HCT116 (cell line): ENCODE measurements around the gene GLYATL3. TPM values are rescaled to one million over a fixed set of nuclear protein-coding genes. Genes with fewer than 3 reads are reported as not detected.

Source experiments
- ATAC-seq: fragments of 200-7000 bp; cut with Tn5 transposase; 2 replicates; pipeline ENCODE4 v1.9.1; 2020; ENCODE audit warnings: mild to moderate bottlenecking, moderate library complexity
- BruUV-seq: library from RNA; stranded (reverse); fragments of 400-500 nt; replicated peaks from 2 replicates; lab custom pipeline; 2021; lab: Mats Ljungman, UMichigan
- CTCF ChIA-PET: fragments of 300-600 bp; sonication (Branson Sonifier 250); formaldehyde crosslinking; loops from one replicate; lab custom pipeline; 2021; ENCODE audit warnings: antibody characterized with exemption; lab: Charles Lee
- POLR2A ChIA-PET: fragments of 300-600, 350-600 bp; sonication (Branson Sonifier 250); formaldehyde crosslinking; loops from one replicate; lab custom pipeline; 2021; ENCODE audit warnings: antibody characterized with exemption; lab: Charles Lee
- RAD21 ChIA-PET, 2 experiments: fragments of 300-600 bp; sonication (Branson Sonifier 250); formaldehyde crosslinking; loops; one replicate each; lab custom pipeline; 2023; ENCODE audit warnings: low total read pairs in 2 of 2; ENCODE audit not compliant: uncharacterized antibody in 2 of 2, unreplicated experiment in 2 of 2, low non-redundant PET in 1 of 2; lab: Charles Lee
- DNase-seq: peaks from one replicate; pipeline ENCODE4 v3.0.0-alpha.2; 2010; ENCODE audit warnings: low read depth, low spot score
- H2AFZ ChIP-seq: fragments of 200-600 bp; shearing (Covaris generic), sonication (generic); 2 replicates; pipeline ENCODE4 v1.6.1; 2017; ENCODE audit warnings: low read depth, mixed run types, mixed read lengths, antibody characterized with exemption, low read length; ENCODE audit not compliant: poor library complexity, severe bottlenecking
- H3K27ac ChIP-seq: 2 replicates; pipeline ENCODE4 v1.5.1; 2012; ENCODE audit warnings: low read depth, low read length
- H3K27me3 ChIP-seq: fragments of 200-600 bp; sonication (generic); 2 replicates; pipeline ENCODE4 v1.6.1; 2016; ENCODE audit warnings: mixed run types, low read length, mixed read lengths; ENCODE audit not compliant: insufficient read depth
- H3K36me3 ChIP-seq, 2 experiments: fragments of 200-500 bp in 1 of 2; fragments of 200-600 bp in 1 of 2; sonication (Bioruptor generic) in 1 of 2; sonication (generic) in 1 of 2; 2 replicates each; pipeline versions ENCODE4 v1.5.1 to v1.6.1; 2014 to 2016; ENCODE audit warnings: low read length in 2 of 2, inconsistent platforms in 1 of 2, mixed read lengths in 1 of 2, mixed run types in 1 of 2; ENCODE audit not compliant: insufficient read depth in 2 of 2, control insufficient read depth in 1 of 2
- H3K4me1 ChIP-seq, 2 experiments: fragments of 200-600 bp in 1 of 2; sonication (generic) in 1 of 2; 2 replicates each; pipeline versions ENCODE4 v1.5.1 to v1.6.1; 2012 to 2017; ENCODE audit warnings: low read length in 2 of 2, inconsistent platforms in 1 of 2, mild to moderate bottlenecking in 1 of 2, mixed read lengths in 1 of 2, mixed run types in 1 of 2, moderate library complexity in 1 of 2; ENCODE audit not compliant: insufficient read depth in 2 of 2, control insufficient read depth in 1 of 2
- H3K4me2 ChIP-seq: fragments of 200-600 bp; sonication (generic); 2 replicates; pipeline ENCODE4 v1.6.1; 2017; ENCODE audit warnings: mixed run types, low read length, mixed read lengths
- H3K4me3 ChIP-seq, 2 experiments: fragments of 200-600 bp in 1 of 2; sonication (generic) in 1 of 2; replicated peaks in 1 of 2; 2 replicates each; pipeline ENCODE4 v1.5.1; 2011 to 2016; ENCODE audit warnings: low read length in 2 of 2, control low read depth in 1 of 2, low read depth in 1 of 2, mild to moderate bottlenecking in 1 of 2, mixed read lengths in 1 of 2, mixed run types in 1 of 2
- H3K79me2 ChIP-seq: fragments of 200-600 bp; sonication (generic); 2 replicates; pipeline ENCODE4 v1.6.1; 2017; ENCODE audit warnings: mild to moderate bottlenecking, mixed run types, low read length, moderate library complexity, mixed read lengths; ENCODE audit not compliant: insufficient read depth
- H3K9ac ChIP-seq: fragments of 200-600 bp; sonication (generic); 2 replicates; pipeline ENCODE4 v1.6.1; 2016; ENCODE audit warnings: low read length, mixed read lengths
- H3K9me2 ChIP-seq: fragments of 200-600 bp; sonication (generic), shearing (Covaris generic); 2 replicates; pipeline ENCODE4 v1.6.1; 2017; ENCODE audit warnings: mixed run types, mild to moderate bottlenecking, moderate library complexity; ENCODE audit not compliant: insufficient read depth
- H3K9me3 ChIP-seq, 2 experiments: fragments of 200-500 bp in 1 of 2; fragments of 200-600 bp in 1 of 2; sonication (Bioruptor generic) in 1 of 2; sonication (generic) in 1 of 2; 2 replicates each; pipeline ENCODE4 v1.6.1; 2014 to 2017; ENCODE audit warnings: low read length in 2 of 2, mixed read lengths in 2 of 2, inconsistent platforms in 1 of 2, low read depth in 1 of 2, mild to moderate bottlenecking in 1 of 2, mixed run types in 1 of 2, moderate library complexity in 1 of 2; ENCODE audit not compliant: control insufficient read depth in 1 of 2, insufficient read depth in 1 of 2
- H4K20me1 ChIP-seq: fragments of 200-600 bp; sonication (generic), shearing (Covaris generic); 2 replicates; pipeline ENCODE4 v1.6.1; 2017; ENCODE audit warnings: mixed run types, mild to moderate bottlenecking, moderate library complexity; ENCODE audit not compliant: insufficient read depth
- EZH2phosphoT487 ChIP-seq: fragments of 200-600 bp; IDR thresholded peaks from 2 replicates; pipeline ENCODE4 v1.6.1; 2018; ENCODE audit warnings: antibody characterized with exemption, borderline replicate concordance
- POLR2A ChIP-seq: IDR thresholded peaks from 2 replicates; pipeline ENCODE4 v1.7.0; 2011; ENCODE audit warnings: borderline replicate concordance; ENCODE audit not compliant: insufficient read depth, insufficient read length; ENCODE audit errors: extremely low read depth
- POLR2AphosphoS5 ChIP-seq: IDR thresholded peaks from 2 replicates; pipeline ENCODE4 v1.6.1; 2011; ENCODE audit warnings: mild to moderate bottlenecking, low read depth, low read length, moderate library complexity
- SP1 ChIP-seq: IDR thresholded peaks from 2 replicates; pipeline ENCODE4 v1.6.1; 2012; ENCODE audit warnings: low read depth
- ZFX ChIP-seq: fragments of 450-650 bp; IDR thresholded peaks from 2 replicates; pipeline ENCODE4 v1.6.1; 2017
- ZNF274 ChIP-seq: fragments of 200-500 bp; sonication (Bioruptor generic); IDR thresholded peaks from 2 replicates; pipeline ENCODE4 v1.6.1; 2014; ENCODE audit warnings: mild to moderate bottlenecking, low read depth, low read length, inconsistent platforms
- intact Hi-C: fragments of 100-400 bp; cut with micrococcal nuclease; formaldehyde crosslinking; loops from 2 replicates; pipeline ENCODE4 v1.10.0; 2022
- total RNA-seq: library from RNA; stranded (reverse); gene quantifications from one replicate; pipeline ENCODE4 v1.2.1, GENCODE V29; 2021; ENCODE audit not compliant: unreplicated experiment
- TF ChIP-seq, protein P1 (sequence below): IDR thresholded peaks from 2 replicates; pipeline ENCODE4 v1.6.1; 2012; ENCODE audit warnings: low read depth
- TF ChIP-seq, protein P2 (sequence below), 3 experiments: fragments of 200-600 bp in 1 of 3; sonication (generic) in 1 of 3; IDR thresholded peaks in 2 of 3; conservative IDR thresholded peaks in 1 of 3; 2 replicates each; pipeline ENCODE4 v1.5.1; 2012 to 2017; ENCODE audit warnings: low read depth in 2 of 3, low read length in 2 of 3, antibody characterized with exemption in 1 of 3, borderline replicate concordance in 1 of 3, control low read depth in 1 of 3, mild to moderate bottlenecking in 1 of 3, mixed read lengths in 1 of 3, mixed run types in 1 of 3, moderate library complexity in 1 of 3; ENCODE audit not compliant: insufficient read depth in 1 of 3
- TF ChIP-seq, protein P3 (sequence below): IDR thresholded peaks from 2 replicates; pipeline ENCODE4 v1.6.1; 2012

The GLYATL3 gene
- total RNA-seq, 1 experiment from 2014 or later: not detected

DNA sequence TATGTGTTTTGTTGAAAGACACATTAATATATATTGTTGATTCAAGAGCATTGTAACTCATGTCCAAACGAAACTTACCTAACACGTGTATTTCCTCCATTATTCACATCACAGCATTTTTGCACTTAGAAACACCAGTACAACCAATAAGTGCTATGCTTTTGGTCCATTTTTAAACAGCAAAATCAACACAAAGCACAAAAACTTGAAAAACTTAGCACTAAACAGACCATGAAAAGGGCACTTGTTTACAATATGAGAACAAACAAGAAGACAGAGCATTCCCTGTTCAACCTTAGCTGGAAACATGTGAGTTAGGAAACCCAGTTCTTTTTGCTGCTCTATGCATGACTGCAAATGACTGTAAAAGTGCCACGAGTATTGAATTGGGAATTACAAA, 9.6 kb downstream of the GLYATL3 start:
- Histone ChIP-seq H3K27ac (no peak overlapping the region), H3K79me2 (no peaks in the 10 kb centered on the region), H3K9ac (no peak overlapping the region), H3K4me1 (no peaks in the 10 kb centered on the region), H3K36me3 (no peaks in the 10 kb centered on the region), H3K9me3 (no peaks in the 10 kb centered on the region; a peak in 1 of 4 replicates), H3K9me2 (peaks cover 3% of the 10 kb centered on the region; the same call in 1 of the 2 replicates), H2AFZ (no peak overlapping the region), H4K20me1 (no peaks in the 10 kb centered on the region), H3K4me3 (no peak overlapping the region), H3K27me3 (no peaks in the 10 kb centered on the region), H3K4me2 (no peak overlapping the region)
- DNase-seq (no peak), ATAC-seq (no peak)
- RAD21 ChIA-PET: no interaction called here
- BruUV-seq: no TSS peak
- CTCF ChIA-PET: no interaction called here
- TF ChIP-seq ZNF274 (no peak), POLR2A (no peak), POLR2AphosphoS5 (no peak), ZFX (no peak), EZH2phosphoT487 (no peak), SP1 (no peak)
- TF ChIP-seq, protein P1, sequence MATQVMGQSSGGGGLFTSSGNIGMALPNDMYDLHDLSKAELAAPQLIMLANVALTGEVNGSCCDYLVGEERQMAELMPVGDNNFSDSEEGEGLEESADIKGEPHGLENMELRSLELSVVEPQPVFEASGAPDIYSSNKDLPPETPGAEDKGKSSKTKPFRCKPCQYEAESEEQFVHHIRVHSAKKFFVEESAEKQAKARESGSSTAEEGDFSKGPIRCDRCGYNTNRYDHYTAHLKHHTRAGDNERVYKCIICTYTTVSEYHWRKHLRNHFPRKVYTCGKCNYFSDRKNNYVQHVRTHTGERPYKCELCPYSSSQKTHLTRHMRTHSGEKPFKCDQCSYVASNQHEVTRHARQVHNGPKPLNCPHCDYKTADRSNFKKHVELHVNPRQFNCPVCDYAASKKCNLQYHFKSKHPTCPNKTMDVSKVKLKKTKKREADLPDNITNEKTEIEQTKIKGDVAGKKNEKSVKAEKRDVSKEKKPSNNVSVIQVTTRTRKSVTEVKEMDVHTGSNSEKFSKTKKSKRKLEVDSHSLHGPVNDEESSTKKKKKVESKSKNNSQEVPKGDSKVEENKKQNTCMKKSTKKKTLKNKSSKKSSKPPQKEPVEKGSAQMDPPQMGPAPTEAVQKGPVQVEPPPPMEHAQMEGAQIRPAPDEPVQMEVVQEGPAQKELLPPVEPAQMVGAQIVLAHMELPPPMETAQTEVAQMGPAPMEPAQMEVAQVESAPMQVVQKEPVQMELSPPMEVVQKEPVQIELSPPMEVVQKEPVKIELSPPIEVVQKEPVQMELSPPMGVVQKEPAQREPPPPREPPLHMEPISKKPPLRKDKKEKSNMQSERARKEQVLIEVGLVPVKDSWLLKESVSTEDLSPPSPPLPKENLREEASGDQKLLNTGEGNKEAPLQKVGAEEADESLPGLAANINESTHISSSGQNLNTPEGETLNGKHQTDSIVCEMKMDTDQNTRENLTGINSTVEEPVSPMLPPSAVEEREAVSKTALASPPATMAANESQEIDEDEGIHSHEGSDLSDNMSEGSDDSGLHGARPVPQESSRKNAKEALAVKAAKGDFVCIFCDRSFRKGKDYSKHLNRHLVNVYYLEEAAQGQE: no peak
- TF ChIP-seq, protein P2, sequence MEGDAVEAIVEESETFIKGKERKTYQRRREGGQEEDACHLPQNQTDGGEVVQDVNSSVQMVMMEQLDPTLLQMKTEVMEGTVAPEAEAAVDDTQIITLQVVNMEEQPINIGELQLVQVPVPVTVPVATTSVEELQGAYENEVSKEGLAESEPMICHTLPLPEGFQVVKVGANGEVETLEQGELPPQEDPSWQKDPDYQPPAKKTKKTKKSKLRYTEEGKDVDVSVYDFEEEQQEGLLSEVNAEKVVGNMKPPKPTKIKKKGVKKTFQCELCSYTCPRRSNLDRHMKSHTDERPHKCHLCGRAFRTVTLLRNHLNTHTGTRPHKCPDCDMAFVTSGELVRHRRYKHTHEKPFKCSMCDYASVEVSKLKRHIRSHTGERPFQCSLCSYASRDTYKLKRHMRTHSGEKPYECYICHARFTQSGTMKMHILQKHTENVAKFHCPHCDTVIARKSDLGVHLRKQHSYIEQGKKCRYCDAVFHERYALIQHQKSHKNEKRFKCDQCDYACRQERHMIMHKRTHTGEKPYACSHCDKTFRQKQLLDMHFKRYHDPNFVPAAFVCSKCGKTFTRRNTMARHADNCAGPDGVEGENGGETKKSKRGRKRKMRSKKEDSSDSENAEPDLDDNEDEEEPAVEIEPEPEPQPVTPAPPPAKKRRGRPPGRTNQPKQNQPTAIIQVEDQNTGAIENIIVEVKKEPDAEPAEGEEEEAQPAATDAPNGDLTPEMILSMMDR (IDR thresholded peaks at IDR 0.05 in 2 of 3, conservative IDR thresholded peaks at IDR 0.05 in 1 of 3; ENCODE audit: borderline replicate concordance in 1 of 3, insufficient read depth in 1 of 3, low read depth in 2 of 3, low read length in 2 of 3): no peak
- TF ChIP-seq, protein P3, sequence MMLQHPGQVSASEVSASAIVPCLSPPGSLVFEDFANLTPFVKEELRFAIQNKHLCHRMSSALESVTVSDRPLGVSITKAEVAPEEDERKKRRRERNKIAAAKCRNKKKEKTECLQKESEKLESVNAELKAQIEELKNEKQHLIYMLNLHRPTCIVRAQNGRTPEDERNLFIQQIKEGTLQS: no peak
- POLR2A ChIA-PET: no interaction called here
- intact Hi-C loops: loop anchor here (5.0 kb wide), 1 partner anchor 317 kb away; no protein-coding TSS in a partner anchor
